Activated CD8-positive, alpha-beta memory T cell treated with anti-CD3 and anti-CD28 coated beads for 1 hour (primary cell): ENCODE results near the gene SLC35F3.
A peak's percentile ranks its signal among the peaks of the same experiment; 100 is the strongest.

Experiments used
- DNase-seq, 2 donors: peaks; one replicate each; pipeline ENCODE4 v3.0.0-alpha.2; 2020; ENCODE audit warnings: low read depth in 1 of 2; ENCODE audit errors: extremely low read depth in 1 of 2

The SLC35F3 gene

DNA sequence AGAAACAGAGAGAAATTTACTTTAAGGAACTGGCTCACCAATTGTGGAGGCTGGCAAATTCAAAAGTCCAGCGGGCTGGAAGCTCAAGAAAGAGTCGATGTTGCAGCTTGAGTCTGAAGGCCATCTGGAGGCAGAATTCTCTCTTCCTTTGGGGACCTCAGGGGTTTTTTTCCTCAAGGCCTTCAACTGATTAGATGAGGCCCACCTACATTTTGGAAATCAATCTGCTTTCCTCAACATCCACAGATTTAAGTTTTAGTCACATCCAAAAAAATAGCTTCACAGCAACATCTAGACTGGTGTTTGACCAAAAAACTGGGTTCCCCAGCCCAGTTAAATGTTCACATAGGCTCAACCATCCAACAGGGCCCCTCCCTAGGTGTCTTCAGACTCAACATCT lies 114.9 kb downstream of the SLC35F3 start:
- no peak for DNase-seq

DNA sequence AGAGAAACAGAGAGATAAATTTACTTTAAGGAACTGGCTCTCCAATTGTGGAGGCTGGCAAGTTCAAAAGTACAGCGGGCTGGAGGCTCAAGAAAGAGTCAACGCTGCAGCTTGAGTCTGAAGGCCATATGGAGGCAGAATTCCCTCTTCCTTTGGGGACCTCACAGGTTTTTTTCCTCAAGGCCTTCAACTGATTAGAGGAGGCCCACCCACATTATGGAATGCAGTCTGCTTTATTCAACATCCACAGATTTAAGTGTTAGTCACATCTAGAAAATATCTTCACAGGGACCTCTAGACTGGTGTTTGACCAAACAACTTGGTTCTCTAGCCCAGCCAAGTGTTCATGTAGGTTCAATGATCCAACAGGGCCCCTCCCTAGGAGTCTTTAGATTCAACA lies 117.8 kb downstream of the SLC35F3 start:
- DNase-seq, result no peak

DNA sequence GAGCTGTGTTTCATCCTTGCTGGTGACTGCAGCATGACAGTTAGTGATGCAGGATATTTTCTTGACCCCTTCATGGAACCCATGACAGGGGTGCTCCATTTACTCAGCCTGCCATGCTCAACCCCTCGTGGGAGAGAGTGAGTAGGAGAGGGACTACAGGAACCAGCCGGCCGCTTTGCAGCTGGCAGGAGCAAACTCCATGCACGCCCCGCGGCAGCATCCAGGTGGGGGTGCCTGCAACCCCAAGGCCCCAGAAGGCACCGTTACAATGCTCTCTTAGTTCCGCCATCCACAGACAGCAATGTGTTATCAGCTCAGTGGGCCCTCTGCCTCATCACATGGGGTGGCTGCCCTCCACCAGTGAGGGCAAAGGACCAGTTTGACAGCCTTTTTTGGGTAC lies 135.1 kb downstream of the SLC35F3 start:
- DNase-seq, result no peak

DNA sequence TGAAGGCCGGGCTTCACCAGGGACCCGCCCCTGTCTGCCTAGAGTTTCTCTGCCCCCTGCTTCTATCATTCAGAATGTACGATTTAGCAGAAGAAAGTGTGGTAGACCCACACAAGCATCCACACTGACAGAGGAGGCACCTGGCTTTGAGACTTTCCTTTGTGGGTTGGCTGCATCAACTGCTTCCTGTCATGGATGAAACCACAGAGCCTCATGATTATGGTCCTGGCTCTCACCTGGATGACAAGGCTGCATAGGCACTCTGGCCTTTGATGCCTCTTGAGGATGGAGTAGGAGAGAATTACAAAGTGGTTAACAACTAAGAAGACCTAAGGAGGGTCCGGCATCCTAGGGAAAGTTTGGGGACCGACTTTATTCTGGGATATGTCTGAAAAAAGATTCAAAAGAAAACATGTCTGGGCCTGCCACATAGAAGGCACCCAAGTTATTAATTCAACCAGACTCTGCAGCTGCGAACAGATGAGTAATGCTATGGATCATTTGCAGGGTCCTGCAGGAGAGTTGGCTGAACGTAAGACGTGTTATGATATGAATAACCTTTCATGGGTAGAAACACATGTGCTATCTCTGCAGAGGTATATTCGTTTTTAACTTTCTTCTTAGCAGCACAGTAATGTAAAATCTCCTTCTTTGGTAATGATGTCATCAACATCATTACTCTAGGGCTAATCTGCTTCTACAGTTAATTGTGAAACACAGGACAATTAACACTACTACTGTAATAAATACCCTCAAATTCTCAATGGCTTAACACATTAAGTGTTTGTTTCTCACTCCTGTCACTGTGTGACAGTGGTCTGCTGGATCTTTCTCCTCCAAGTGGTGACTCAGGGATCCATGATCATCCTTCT lies 136.2 kb downstream of the SLC35F3 start:
- DNase-seq, result no peak

DNA sequence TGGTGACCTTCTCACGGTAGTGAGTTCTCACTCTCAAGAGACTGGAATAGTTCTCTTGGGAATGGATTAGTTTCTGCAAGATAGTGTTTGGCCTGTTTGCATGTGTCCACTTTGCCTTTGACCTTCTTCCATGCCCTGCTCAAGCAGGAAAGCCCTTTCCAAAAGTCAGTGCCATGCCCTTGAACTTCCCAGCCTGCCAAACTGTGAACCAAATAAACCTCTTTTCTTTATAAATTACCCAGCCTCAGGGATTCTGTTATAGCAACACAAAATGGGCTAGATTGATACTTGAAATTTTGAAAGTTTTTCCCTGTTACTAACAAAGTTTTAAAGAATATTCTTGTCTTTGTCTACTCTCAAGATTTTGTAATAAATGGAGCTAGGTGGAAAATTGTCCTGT lies 139.6 kb downstream of the SLC35F3 start:
- DNase-seq, result no peak

DNA sequence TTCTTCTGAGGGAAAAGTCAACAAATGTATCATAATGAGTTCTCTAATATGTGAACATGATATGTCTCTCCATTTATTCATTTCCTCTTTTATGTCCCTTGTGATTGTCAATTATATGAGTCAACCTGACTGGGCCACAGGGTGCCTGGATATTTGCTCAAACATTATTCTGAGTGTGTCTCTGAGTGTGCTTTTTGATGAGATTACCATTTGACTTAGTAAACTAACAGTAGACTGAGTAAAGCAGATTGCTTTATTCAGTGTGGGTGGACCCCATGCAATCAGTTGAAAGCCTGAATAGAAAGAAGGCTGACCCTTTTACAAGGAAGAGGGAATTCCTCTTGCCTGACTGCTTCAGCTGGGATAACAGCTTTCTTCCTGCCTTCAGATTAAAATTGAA lies 142.6 kb downstream of the SLC35F3 start:
- DNase-seq, result no peak

DNA sequence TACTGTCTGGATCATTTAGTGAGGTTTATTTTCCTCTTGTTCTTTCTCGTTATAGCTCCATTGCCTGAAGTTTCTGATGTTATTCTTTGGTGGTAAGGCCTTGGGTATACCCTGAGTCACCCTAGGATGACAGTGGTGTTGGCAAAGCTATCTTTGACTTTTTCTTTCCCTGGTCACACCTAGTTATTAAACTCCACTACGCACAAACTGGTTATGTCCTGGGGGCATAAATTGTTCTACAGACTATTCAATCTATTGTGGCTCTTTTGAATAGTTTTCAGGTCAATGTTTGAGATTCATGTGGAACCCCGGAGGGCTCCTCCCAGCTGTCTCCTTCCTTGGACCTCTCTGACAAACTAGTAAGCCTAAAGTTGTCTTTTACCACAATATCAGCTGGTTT lies 157.7 kb downstream of the SLC35F3 start:
- no peak for DNase-seq

DNA sequence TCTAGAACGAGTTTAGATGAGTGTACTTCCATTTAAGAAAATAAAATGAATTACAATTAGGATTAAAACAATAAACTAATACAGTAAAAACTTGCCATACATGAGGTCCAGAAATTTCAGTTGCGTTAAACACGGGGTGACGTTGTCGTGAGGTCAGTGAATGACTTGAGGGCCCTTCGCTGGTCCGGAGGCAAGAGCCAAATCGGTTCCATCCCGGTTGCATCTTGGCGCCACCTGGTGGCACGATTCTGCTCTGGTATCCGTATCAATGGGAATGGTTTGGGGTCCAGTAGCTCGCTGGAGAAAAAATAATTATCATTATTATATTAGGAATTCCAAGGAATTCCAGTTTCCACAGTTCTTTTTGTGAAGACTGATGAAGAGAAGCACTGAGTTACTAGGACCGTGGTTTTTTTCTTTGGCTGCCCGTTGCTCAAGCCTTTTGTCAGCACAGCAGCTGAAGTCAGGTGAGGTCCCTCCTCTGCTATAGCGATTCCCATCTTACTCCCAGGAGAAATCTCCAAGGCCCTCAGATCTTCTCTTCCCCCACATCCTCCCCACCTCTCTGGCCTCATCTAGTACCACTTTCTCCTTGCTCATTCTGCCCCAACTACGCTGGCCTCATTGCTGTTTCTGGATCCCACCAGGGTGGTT lies 161.4 kb downstream of the SLC35F3 start:
- DNase-seq, result peak in 1 of 2 donors; percentile 59

DNA sequence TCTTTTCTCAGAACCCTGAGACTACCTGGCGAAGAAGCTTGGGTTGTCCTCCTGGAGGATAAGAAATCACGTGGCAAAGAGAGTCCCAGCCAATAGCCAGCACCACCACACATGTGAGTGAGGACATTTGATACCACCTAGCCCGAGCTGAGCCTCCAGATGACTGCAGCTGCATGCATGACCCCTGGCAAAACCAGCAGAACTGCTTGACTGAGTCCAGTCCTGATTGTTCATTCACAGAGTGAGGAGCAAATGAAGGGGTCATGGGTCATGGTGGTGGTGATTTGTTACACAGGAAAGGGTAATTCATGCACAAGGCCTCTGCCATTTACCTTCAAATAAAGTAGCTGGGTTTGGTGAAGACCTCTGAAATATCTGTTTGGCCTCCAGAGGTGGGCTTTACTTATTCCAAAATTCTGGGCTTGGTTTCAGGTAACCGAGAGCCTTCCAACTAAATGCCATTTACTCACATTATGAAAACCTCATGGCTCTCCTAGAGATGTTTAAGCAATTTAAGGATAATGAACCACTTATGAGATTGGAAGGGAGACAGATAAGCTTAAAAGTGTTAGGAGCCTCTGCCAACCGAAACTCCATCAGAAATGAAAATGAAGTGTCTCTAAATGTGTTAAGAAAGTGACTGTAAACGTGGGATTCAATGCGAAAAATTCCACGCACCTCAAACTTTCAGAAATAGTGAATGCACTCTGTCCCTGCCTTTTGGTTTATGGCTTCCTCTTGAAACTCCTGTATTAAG lies 163.3 kb downstream of the SLC35F3 start:
- no peak for DNase-seq

DNA sequence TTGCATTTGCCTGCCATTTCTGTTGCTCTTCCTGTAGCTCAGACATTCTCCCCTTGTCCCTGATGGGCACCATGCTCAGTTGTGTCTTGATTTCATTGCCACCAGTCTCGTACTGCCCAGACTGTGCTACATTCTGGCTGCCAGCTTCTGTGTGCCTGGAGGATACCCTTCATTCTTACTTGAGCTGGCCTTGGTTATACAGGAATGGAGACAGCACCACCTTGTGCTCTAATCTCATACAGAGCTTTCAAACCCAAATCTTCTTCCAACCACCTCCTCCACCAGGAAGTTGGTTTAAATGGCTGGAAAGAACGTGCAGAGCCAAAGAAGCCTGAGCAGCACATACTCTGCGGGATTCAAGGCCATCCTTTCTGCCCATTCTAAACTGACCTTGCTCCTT lies 165.3 kb downstream of the SLC35F3 start:
- no peak for DNase-seq

DNA sequence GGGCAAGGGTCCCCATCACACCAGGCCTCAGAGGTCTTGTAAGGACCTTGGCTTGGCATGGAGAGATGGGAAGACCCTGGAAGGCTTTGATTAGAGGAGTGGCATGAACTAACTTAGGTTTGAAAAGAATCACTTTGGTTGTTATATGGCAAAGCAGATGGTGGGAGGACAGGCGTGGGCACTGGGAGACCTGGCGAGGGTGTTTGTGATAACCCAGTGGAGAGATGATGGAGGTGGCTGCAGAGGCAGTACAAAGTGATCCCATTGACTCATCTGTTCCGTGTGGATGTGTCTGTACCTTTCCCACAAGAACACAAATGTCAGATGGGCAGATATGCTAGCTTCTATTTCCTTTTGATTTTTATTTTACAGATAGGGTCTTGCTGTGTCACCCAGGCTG lies 168.3 kb downstream of the SLC35F3 start:
- no peak for DNase-seq

DNA sequence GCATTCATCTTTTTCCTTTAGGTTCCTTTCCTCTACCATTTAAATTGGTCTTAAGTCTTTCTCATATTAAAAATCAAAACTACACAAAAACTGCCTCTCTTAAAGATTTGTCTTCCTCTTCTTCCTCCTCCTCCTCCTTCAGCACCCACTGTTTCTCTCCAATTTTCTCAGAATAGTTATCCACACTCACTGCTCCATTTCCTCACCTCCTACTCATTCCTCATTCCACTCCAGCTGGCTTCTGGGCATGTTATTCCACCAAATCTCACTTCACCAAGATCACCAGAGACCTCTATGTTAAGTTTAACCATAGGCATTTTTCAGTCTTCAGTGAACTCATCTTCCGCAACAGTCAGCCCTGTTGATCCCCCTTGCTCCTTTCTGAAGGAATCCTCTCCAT lies 173.7 kb downstream of the SLC35F3 start:
- DNase-seq, result no peak

DNA sequence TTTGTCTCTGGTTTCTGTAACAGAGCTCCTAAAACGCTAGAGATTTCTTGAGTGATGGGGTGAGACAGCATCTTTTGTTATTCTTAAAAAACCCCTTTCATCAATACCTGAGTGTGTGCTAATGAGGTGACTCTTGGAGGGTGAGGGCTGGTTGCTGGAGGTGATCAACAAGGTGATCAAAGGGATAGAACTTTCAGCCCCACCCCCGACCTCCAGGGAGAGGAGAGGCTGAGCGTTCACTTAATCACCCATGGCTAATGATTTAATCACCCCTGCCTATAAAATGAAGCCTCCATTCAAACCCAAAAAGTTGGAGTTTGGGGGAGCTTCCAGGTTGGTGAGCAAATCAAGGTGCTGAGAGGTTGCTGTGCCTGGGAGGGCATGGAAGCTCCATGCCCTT lies 175.4 kb downstream of the SLC35F3 start:
- no peak for DNase-seq

DNA sequence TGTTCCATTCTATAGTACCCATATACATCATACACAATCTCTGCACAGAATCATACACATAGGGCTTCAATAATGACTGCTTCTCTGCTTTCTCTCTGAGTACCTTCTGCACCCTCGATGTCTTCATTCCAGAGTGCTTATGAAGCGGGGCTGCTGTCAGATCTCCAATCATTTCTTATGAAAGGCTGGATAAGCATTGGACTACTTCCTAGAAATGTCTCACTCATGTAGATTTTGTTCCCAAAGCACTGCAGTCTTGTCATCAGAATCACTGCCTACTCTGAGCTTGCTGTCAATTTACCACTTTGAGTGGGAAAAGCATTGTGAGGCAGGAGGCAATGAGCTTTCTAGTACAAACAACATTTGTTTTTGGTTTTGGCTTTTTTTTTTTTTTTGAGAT lies 179.0 kb downstream of the SLC35F3 start:
- no peak for DNase-seq

DNA sequence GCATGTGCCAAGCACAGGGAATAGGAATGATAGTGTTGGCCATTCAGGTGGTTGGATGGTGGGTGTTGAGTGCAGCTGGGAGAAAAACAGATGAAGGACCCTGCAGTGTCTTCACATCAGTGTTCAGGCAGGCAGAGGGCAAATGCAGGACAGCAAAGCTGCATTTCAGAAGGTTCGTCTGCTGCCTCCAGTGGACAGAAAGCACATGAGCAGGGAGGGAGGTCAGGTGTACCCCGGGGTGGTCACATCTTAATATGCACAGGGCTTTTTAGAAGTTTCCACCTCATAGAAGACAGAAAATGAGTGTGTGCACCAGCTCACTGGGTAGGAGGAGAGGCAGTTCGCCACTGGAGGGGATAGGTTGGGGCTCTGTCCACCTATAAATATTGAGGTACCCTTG lies 184.9 kb downstream of the SLC35F3 start:
- DNase-seq, result no peak

DNA sequence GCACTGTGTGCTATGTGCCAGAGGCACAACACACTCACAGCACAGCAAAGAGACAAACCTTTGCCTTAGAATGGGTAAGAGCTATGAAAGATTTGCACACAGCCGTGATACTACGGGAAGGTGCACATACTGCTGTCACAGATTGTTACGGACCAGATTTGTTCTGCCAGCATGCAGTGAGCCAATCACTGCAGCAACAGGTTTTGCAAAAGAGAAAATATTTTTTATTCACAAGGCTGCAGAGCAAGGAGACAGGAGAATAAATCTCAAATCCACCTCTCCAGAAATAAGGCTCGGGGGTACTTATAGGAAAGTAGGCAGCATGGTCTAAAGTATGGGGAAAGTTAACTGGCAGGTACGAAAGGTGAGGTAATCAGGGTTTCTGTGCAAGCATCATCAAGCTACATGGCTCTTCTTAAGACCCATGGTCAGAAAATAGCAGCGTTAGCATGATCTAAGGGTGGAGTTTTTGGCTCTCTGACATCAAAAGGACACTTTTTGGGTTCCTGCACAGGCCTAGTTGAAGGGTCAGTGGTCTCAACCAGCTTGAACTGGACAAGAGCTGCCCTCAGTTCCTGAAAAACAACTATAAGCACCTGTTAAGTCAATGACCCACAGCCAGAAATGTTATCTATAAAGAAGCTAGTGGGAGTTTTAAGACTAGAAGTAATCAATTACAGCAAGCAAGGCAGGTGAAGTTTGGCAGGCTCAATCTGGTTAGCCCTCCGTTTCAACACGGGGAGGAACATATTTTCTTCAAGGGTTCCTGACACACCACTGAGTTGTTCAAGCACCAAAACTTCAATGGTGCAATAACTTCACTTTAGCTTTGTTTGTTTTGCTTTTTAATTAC lies 186.0 kb downstream of the SLC35F3 start:
- DNase-seq, result no peak

DNA sequence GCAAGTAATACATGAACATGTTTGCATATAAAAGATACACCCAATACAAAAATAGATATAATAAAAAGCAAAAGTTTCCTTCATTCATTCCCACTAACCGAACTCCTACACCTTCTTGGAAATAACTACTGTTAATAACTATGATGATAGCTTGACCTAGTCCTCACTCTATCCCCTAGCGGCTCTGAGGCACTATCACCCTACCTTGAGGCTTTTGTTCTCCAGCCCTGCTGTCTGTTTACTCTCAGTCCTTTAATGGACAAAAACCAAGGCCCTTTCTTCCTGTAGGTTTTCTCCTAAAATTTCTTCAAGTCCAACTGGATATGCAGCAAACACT lies 186.6 kb downstream of the SLC35F3 start:
- no peak for DNase-seq

DNA sequence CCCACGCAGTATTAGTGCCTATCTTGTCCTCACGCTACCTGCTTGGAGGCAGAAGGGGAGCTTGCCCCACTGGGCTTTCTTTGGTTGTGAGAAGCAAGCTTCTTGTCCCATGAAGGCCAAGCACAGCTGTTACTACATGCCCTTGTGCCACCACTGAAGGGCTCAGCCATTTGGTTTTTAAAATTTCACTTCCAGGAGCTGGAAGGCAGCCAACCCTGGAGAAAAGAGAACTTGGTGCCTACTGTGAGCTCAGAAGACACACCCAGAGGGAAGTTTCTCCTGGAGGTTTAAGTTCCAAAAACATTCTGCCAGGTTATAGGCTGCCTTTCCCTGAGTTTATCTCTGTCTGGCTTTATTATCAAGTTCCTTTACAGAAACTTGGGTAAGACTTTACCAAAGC lies 187.4 kb downstream of the SLC35F3 start:
- no peak for DNase-seq

DNA sequence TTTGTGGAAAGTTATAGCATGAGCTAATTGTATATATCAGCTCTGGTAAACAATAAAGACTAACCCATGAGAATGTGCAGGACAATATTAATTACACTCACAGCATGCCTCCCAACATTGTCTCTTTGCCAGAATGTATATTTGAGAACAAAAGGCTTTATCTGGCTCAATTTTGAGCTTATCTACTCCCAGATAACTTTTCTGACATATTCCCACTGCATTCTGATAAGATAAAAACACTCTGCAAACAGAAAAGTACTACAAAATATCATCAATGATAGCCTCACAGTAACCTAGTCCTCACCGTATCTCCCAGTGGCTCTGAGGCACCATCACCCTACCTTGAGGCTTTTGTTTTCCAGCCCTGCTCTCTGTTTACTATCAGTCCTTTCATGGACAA lies 188.6 kb downstream of the SLC35F3 start:
- DNase-seq, result no peak

DNA sequence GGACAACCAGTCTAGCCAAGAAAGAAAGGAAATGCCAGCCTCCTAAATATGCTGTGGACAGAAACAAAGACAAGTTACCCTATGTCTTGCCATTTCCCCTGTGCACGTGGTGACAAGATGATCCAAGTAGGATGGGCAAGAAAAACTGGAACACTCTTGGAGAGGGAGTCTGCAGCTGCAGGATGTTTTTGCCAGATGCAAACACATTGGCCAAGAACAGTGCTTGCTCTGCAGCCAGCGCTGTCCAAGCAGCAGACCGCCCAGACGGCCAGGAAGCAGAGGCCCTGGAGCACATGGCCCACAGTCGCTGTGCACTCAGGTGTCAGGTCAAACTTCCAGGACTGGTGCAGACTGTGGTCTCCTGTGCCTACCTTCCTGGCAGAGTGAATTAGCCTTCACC lies 189.3 kb downstream of the SLC35F3 start:
- no peak for DNase-seq

DNA sequence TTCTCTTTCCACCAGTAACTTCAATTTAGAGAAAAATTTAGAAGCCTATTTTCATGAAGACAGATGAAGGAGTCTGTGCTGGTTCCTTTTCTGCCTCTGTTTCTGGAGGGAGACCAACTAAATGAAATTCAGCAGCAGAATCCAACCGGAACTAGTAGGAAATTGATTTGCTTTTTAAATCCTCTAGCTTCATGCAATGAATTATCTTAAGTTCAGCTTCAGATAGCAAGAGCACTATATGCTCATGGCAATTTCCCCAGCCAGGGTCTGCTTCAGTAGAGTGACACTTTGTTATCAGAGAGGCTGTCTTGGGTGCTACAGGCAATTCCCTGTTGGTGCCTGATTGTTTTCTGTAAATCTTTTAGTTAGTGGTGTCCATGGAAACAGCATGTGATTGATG lies 189.7 kb downstream of the SLC35F3 start:
- no peak for DNase-seq
